ENCODE data around the gene MTMR1. TPM values are rescaled to one million over a fixed set of nuclear protein-coding genes. Genes with fewer than 3 reads are reported as not detected.
A peak's percentile ranks its signal among the peaks of the same experiment; 100 is the strongest.

MTMR1 gene
- total RNA-seq, 4 donors from 2014 or later: 8.3 to 11.5 (median 11.0) TPM

- WGBS, 2 donors: 34 to 43% methylated on average over 2 of the region's 2 CpGs
Observed at GRCh38 chrX:150664290-150664689, 28.9 kb upstream of the MTMR1 start.

GRCh38 chrX:150676221-150676620 is 17.0 kb upstream of the MTMR1 start:
- no peak overlapping the region for H3K27ac ChIP-seq
- H3K27me3 ChIP-seq: no peaks in the 10 kb centered on the region
- H3K4me3 ChIP-seq: no peak overlapping the region
- no peaks in the 10 kb centered on the region for H3K4me1 ChIP-seq
- 57 to 63% methylated on average over 2 of the region's 2 CpGs for WGBS, 2 donors
- H3K9me3 ChIP-seq: no peaks in the 10 kb centered on the region
- no peak for DNase-seq (ENCODE audit: low spot score in 2 of 2)
- TF ChIP-seq POLR2A (IDR thresholded peaks at IDR 0.05) (no peak), EP300 (IDR thresholded peaks at IDR 0.05) (no peak)
- TF ChIP-seq, protein P1, sequence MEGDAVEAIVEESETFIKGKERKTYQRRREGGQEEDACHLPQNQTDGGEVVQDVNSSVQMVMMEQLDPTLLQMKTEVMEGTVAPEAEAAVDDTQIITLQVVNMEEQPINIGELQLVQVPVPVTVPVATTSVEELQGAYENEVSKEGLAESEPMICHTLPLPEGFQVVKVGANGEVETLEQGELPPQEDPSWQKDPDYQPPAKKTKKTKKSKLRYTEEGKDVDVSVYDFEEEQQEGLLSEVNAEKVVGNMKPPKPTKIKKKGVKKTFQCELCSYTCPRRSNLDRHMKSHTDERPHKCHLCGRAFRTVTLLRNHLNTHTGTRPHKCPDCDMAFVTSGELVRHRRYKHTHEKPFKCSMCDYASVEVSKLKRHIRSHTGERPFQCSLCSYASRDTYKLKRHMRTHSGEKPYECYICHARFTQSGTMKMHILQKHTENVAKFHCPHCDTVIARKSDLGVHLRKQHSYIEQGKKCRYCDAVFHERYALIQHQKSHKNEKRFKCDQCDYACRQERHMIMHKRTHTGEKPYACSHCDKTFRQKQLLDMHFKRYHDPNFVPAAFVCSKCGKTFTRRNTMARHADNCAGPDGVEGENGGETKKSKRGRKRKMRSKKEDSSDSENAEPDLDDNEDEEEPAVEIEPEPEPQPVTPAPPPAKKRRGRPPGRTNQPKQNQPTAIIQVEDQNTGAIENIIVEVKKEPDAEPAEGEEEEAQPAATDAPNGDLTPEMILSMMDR (IDR thresholded peaks at IDR 0.05): no peak
- H3K36me3 ChIP-seq: peaks cover 0 to 10% (median 0%) of the 10 kb centered on the region in 3 donors

More at GRCh38 chrX:150664290-150664689, 28.9 kb upstream of the MTMR1 start:
- no peak overlapping the region for H3K27ac ChIP-seq
- no peaks in the 10 kb centered on the region for H3K4me1 ChIP-seq
- H3K27me3 ChIP-seq: no peaks in the 10 kb centered on the region
- H3K9me3 ChIP-seq: no peaks in the 10 kb centered on the region
- no peak overlapping the region for H3K4me3 ChIP-seq
- peaks cover 0 to 43% (median 0%) of the 10 kb centered on the region in 3 donors for H3K36me3 ChIP-seq
- DNase-seq (ENCODE audit: low spot score in 2 of 2): no peak
- TF ChIP-seq POLR2A (IDR thresholded peaks at IDR 0.05) (no peak), EP300 (IDR thresholded peaks at IDR 0.05) (no peak)
- TF ChIP-seq, protein P1 (IDR thresholded peaks at IDR 0.05): no peak

DNA sequence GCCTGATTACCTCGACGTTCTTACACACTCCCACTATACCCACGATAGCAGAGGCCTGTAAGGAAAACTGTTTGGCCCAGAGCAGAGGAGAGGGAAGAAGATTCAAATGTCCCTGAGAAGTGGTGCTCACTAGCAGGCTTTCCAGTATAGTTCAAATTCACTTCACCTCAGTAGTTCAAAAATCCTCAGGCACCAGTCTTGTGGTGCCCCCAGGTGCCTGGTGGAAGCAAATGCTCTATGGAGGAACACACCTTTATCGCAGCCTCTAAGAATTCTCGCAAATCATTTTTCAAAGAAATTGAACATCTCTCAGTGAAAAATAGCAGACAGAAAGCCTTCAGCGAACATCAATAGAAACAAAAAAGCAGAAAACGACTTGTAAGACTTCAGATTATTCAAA is 12.2 kb upstream of the MTMR1 start:
- TF ChIP-seq, protein P1 (IDR thresholded peaks at IDR 0.05): peak in 1 of 5 experiments; percentile 10
- no peak for TF ChIP-seq POLR2A (IDR thresholded peaks at IDR 0.05)
- no peak for TF ChIP-seq EP300 (IDR thresholded peaks at IDR 0.05)
- H3K27ac ChIP-seq: no peak overlapping the region

GRCh38 chrX:150683112-150683511 is 10.1 kb upstream of the MTMR1 start:
- H3K4me3 ChIP-seq: no peak overlapping the region
- H3K4me1 ChIP-seq: no peaks in the 10 kb centered on the region
- no peaks in the 10 kb centered on the region for H3K36me3 ChIP-seq
- no peak for DNase-seq (ENCODE audit: low spot score in 2 of 2)
- 89 to 92% methylated on average over 3 of the region's 3 CpGs for whole genome bisulfite sequencing, 2 donors
- H3K27ac ChIP-seq: no peak overlapping the region
- no peaks in the 10 kb centered on the region for H3K27me3 ChIP-seq
- no peaks in the 10 kb centered on the region for H3K9me3 ChIP-seq
- TF ChIP-seq, protein P1 (IDR thresholded peaks at IDR 0.05): no peak
- no peak for TF ChIP-seq EP300 (IDR thresholded peaks at IDR 0.05)
- TF ChIP-seq POLR2A (IDR thresholded peaks at IDR 0.05): no peak

More for the DNA sequence above, 12.2 kb upstream of the MTMR1 start:
- Histone ChIP-seq H3K9me3 (no peaks in the 10 kb centered on the region), H3K36me3 (no peaks in the 10 kb centered on the region), H3K4me1 (no peaks in the 10 kb centered on the region), H3K4me3 (no peak overlapping the region), H3K27me3 (no peaks in the 10 kb centered on the region)
- no peak for DNase-seq (ENCODE audit: low spot score in 2 of 2)
- WGBS, 2 donors: 43 to 56% methylated on average over 7 of the region's 7 CpGs

DNA sequence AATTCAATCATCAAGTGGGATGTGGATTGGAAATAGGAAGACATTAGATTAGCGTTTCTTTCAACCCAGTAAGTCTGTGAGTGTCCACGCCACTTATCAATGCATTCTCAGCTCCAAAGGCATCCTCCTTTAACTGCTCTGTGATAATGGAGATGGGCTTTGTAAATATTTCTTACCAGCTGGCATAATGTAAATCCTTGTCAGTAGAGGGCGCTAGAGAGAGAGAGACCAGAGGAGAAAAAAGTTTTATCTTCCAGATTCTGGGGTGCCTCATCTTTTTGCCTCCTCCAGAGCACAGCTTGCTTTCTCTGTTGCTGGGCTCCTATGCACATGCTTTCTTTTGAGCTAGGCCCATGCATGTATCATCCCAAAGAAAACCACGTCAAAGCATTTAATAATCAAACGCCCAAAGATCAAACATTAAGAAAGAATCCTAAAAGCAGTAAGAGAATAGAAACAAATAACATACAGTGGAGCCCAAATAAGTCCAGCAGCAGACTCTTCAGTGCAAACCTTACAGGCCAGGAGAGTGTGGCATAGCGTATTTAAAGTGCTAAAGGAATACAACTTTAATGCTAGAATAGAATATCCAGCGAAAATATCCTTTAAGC is 9.6 kb upstream of the MTMR1 start:
- no peaks in the 10 kb centered on the region for H3K27me3 ChIP-seq
- no peaks in the 10 kb centered on the region for H3K9me3 ChIP-seq
- 34 to 54% methylated on average over 7 of the region's 7 CpGs for WGBS, 2 donors
- no peak overlapping the region for H3K27ac ChIP-seq
- no peak for DNase-seq (ENCODE audit: low spot score in 2 of 2)
- no peaks in the 10 kb centered on the region for H3K36me3 ChIP-seq
- no peaks in the 10 kb centered on the region for H3K4me1 ChIP-seq
- no peak overlapping the region for H3K4me3 ChIP-seq
- TF ChIP-seq POLR2A (IDR thresholded peaks at IDR 0.05): no peak
- TF ChIP-seq, protein P1 (IDR thresholded peaks at IDR 0.05): peak in 3 of 5 experiments; percentile 9 to 37 (median 10)

Data from tibial nerve (tissue), 4 donors.